HG02571 (cell line): ENCODE data around the gene RANGAP1.
"Not testable (repeated sequence)": the region's sequence is repeated elsewhere in the genome, so short reads cannot be mapped to it uniquely, and the experiment has no call there.

Source experiments
- ATAC-seq: cut with Tn5 transposase; IDR thresholded peaks from one replicate; pipeline ENCODE4 v1.9.1; 2021; ENCODE audit warnings: mild to moderate bottlenecking, moderate library complexity; ENCODE audit not compliant: unreplicated experiment

Gene RANGAP1

DNA sequence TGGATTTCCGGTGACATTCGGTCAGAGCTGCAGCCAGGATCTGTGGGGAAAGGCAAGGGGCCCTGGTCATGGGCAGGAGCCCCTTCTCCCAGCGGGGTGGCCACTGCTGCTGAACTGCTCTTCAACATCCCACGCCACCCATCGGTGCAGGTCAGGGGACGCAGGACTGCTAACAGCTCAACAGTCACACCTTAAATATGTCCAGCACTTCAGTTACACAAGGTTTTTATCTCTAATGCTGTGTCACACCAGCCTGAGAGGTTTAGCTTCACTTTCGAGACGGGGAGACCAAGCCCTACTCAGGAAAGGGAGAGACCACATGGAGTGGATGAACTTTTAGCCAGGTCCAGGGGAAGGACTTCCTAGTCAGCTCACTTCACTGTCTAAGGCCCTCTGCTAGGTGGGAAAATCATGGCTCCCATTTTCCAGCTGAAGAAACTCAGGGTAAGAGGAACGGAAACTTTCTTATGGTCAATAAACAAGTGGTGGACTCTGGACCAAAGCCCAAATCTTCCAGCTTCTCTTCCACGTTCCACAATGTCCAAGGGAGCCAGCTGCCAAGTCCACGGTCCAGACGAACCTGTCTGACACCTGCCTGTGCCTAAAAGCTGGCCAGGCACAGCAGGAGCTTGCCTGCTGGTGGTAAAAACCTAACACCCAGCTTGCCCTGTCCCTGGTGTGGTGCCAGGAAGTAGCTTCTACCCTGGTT is 24.3 kb downstream of the RANGAP1 start:
- ATAC-seq: no peak

DNA sequence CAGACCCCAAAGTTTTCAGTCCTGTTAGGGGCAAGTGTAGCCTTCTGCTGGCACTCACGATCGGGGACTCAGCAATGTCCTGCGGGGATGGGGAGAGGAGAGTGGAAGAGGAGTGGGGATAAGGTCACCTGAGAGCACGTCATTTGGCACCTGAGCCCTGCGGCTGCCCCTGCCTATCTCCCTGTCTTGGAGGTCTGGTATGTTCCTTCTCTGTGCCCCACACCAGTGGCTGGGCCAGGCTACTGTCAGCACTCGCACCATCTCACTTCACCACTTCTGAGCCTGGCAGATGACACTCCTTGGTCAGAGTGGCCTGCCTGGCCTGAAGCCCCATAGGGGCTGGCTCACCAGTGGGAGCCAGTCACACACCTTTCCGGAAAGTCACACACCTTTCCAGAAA is 25.1 kb downstream of the RANGAP1 start:
- ATAC-seq: no peak

DNA sequence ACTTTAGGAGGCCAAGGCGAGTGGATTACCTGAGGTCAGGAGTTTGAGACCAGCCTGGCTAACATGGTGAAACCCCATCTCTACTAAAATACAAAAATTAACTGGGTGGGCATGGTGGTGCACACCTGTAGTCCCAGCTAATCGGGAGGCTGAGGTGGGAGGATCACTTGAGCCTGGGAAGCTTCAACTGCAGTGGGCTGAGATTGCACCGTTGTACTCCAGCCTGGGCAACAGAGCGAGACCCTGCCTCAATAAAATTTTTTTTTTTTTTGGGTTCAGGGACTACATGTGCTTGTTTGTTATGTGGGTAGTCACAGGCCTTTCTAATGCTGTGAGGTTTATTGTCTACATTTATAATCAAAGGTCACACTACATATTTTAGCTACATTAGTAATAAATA is 26.2 kb downstream of the RANGAP1 start:
- not testable (repeated sequence) for ATAC-seq

DNA sequence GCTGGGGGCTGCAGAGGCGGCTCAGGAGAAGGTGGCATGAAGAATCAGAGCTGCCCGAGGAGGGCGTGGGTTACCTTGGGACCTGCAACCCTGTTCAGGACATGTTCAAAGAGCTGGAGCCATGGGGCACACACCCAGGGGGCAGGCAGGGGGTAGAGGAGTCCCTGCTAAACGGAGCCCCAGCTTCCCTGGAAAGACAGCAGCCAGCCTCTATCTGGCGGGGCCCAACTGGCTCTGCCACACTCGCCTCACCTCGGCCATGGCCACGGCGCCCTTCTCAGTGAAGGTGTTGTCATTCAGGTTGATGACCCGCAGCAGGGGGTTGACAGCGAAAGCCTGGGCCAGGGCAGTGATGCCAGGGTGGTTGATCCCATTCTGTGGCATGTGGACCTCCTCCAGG is 28.3 kb downstream of the RANGAP1 start:
- no peak for ATAC-seq

DNA sequence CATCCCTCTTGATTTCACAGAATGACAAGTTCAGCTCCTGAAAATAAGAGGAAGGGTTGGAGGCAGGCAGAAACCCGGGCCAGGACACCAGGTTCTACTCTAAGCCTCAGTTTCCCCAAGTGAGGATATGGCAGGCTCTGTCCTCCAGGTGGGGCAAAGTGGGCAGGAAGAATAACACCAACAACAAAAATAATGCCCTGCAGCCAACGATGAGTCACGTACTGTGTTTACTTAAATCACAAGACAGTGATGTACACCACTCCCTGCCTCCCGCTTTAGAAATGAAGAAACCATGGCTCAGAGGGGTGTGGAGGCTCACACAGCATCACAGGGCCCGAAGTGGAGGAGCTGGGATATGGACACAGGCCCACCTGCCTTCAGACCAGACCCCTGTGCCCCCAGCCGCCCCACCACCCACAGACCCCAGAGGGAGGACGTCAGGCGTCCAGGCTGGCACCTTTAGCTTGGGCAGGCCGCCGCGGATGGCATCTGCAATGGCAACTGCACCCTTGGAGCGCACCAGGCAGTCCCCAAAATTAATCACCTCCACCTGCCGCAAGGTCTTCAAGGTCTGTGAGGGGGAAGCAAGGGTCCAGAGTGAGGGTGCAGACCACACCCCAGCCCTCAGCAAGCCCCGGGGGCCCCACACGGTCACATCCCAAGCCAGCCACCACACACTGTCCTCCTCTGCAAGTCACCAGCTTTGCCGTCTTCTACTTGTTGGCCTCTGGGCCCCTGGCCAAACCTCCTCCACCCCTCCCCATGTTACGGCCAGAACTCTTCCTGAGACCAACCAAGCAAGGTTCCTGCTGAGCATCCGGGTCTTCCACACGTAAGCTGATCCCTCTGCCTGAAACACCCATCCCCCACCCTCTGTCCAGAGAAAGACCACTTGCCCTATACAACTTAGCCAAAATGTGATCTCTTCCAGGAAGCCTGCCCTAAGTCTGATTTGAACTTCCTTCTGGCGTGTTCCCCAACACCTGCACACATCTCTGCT is 29.4 kb downstream of the RANGAP1 start:
- ATAC-seq: no peak

DNA sequence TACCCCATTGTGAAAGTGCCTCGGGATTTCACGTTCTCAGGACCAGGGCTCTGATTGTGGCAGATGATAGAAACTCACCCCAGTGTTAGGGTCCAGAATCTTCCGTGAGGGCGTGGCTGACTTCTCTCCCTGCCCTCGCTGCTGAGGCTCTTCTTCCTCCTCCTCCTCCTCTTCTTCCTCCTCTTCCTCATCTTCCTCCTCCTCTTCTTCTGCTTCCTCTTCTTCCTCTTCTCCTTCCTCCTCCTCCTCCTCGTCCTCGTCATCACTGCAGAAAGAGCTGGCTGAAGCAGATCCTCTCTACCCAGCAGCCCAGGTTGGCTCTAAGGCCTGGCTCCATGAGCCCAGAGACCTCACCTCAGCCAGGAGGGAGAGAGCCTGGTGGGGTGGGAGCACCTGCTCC is 31.8 kb downstream of the RANGAP1 start:
- ATAC-seq: no peak

DNA sequence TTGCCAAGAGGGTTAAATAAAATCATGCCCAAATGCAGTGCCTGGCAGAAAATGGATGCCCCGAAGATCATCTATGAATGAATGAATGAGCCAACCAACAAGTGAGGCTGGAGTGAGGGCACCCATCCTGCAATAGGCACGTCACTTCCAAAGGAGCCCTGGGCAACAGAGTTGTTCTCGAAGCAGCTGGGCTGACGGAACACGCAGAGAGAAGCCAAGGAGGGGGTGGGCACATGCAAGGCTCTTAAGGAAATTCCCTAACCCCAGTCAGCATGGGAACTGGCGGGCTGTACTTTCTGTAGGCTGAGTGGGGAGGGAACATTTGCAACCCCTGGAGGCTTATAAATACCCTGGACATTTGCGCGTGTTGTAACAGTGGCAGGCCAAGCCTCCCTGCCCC is 33.6 kb downstream of the RANGAP1 start:
- ATAC-seq: no peak

DNA sequence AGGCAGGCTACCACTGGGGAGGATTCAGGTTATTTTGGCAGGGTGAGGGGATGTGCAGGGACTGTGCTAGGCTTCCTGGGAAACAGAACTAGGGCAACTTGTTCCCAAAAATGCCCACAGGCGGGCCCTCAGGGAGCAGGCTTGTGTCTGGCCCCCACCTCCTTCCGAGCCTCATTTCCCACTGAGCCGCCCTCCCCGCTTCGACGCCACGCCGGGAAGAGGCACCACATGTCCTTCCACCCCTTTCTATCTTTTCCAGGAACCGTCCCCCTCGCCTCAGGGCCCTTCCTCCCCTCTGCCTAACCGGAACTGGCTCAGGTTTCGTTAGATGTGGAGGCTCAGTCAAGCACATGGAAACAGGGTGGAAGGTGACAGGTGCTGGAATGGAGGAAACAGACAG is 35.9 kb downstream of the RANGAP1 start:
- ATAC-seq: no peak

DNA sequence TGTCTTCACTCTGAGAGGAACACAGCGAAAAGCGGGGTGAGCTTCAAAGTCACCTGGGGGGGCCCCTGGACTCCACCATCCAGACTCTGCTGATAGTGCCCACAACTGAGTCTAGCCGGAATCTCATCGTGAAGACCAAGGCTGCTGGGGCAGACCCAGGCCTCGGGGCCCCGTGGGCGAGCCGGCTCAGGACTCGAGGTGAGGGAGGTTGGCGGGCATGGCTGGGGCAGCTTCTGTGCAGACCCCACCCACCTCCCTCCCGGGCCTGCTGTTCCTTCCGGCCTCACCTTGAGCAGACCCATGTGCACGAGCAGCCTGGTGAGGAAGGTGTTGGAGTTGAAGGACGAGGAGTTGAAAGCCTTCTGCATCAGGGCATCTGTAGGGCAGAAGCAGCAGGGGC is 36.5 kb downstream of the RANGAP1 start:
- no peak for ATAC-seq

DNA sequence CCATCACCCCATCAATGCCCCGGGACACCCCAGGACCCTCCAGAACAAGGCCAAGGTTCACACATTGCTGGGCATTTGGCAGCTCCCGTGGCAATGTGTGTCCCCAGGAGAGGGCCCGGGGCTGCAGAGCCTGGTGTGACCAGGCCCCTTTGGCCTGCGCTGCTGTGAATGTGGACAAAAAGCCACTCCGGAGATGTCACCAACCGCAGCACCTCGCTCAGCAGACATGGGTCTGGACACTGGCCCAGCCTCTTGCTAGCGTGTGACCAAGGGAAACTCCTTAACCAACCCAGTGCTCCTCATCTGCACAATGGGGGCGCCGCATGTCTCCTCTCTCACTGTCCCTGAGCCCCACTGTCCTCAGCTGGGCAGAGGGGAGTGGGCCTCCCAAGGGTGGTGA is 37.2 kb downstream of the RANGAP1 start:
- no peak for ATAC-seq

DNA sequence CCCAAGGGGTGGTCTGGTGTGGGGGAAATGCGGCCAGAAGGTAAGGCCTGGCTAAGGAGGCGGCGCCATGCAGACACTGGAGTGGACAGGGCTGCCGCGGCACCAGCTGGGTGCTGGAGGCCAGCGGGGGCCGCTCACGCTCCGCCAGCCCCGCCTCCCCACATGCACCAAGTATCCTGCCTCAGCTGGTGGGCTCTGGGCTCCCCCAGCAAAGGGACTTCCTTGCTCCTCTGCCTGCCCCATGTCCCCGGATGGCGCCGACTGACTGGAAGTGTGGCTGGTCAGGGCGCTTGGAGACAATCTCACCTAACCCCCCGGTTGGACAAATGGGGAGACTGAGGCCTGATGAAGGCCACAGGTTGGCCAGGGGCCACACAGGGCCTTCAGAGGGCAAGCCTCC is 37.7 kb downstream of the RANGAP1 start:
- ATAC-seq: no peak

DNA sequence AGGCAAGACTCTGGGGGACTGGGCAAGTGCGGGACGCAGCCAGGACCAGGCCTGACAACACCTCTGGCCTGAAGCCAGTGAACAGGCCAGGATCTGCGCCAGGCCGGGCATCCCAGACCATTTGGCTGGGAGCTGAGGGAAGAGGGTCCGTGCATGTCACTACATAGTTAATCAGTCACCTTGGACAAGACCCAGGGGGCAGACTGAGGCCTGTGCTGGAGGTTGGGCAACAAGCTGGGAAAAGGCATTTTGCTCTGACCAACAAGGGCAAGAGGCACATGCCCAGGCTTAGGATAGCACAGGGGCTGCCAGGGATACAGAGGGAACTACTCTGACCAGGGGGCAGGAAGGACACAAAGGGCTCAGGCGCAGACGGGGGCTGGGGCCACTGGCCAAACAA is 38.3 kb downstream of the RANGAP1 start:
- no peak for ATAC-seq

DNA sequence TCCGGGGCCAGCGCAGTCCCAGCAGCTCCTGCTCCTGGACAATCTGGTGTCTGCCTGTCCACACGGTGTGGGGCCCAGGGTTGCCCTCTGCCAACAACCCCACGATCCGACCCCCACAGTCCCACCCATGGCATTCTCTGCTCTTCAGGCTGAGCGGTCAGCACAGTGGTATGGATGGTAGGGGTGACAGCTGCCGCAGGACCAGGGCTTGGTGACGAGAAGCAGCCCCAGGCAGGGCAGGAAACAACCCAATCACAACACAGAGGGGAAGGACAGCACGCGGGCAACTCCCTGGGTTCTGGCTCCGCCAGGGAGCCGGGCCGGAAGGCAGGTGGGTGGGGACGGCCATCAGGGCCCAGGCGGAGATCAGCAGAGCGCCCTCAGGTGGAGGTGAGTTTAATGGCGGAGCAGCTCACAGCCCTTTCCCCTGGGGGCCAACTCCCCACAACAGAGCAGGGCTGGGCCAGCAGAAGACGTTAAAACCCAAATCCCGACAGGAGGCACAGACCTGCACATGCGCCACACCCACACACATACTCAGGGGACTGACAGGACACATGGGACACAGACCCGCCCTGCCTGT is 40.0 kb downstream of the RANGAP1 start:
- ATAC-seq: no peak

DNA sequence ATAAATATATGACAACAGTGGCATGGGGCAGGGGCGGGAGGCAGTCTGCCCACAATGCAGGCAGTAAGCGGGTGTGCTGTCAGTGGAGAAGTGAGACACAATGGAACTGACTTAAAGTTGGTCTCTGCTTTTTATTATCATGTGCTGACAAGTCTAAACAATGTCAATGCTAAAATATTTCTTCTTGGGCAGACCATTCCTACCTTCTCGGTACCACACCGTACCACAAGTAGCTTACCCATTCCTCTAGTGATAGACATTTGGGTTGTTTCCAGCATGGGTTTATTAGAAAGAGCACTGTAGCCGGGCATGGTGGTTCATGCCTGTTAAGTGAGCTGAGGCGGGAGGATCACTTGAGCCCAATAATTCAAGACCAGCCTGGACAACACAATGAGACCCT is 42.6 kb downstream of the RANGAP1 start:
- ATAC-seq: no peak

DNA sequence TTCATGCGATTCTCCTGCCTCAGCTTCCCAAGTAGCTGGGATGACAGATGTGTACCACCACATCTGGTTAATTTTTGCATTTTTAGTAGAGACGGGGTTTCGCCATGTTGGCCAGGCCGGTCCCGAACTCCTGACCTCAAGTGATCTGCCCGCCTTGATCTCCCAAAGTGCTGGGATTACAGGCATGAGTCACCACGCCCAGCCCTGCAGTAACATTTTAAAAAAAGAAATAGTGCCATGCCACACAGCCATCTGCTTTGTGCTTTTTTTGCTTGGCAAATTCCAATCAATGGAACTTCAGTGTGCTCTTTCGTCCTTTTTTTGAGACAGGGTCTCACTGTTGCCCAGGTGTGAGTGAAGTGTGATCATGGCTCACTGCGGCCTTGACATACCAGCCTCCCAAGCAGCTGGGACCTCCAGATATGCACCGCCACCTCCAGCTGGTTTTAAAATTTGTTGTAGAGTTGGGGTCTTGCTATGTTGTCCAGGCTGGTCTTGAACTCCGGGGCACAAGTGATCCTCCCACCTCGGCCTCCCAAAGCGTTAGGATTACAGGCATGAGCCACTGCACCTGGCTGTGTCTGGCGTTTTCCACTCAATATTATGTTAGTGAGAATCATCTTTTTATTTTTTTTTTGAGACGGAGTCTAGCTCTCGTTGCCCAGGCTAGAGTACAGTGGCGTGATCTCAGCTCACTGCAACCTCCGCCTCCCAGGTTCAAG is 43.4 kb downstream of the RANGAP1 start:
- no peak for ATAC-seq

DNA sequence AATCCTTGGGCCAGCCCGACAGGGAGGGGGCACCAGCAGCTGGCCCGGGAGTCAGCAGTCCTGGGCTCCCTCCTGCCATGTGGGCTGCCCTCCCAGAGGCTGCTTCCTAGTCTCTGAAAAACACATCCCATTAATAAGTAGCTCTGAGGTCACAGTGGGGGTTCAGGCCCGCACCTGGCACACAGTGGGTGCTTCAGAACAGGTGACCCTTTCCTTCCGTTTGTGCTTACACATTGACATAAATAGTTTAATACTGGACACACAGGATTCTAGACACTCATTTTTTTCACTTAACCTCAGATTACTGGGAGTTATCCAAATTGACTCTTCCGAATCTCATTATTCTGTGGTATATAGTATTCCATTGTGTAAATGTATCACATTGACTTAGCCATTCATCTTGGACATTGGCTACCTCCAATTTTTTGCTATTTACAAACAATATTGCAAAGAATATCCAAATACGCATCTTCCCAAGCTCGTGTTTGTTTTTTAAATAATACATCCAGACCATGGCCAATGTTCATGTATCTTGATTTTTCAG is 44.8 kb downstream of the RANGAP1 start:
- no peak for ATAC-seq

DNA sequence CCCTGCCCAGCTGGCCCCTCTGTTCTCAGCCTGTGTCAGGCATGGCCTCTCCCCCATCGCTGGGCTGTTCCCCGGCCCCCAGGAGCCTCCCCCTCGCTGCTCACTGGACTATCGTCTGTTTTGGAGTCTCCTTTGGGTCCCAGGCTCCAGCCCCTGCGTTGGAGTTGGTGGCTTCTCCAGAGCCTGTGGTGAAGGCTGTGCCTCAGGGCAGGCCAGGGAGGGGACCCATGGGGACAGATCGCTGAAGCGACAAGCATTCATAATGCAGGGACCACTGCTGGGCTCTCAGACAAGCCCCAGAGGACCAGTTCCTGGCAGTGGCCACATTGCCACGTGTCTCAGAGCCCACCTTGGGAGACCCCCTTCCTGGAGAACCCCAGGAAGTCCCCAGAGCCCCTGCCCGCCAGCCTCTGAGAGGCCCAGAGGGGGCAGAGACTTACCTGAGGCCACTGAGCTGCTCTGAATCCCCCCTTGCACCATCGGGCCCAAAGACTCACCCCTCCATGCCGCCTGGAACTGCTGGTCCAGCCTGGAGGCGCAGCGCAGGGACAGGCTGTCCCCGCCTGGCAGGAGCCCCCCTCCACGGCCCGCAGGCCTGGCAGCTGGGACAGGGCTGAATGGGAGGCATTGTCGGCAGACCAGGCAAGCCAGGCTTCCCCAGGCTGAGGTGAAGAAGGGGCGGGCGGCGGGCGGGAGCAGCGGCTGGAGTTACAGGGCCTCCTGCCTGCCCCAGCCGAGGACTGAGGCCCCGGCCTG is 45.4 kb downstream of the RANGAP1 start, which contains the start of gene CHADL:
Gene CHADL, minus strand, starts transcription at position 555 of the 756 bp plus-strand sequence. Its CDS starts 50 bp downstream, at position 505.
- no peak for ATAC-seq

DNA sequence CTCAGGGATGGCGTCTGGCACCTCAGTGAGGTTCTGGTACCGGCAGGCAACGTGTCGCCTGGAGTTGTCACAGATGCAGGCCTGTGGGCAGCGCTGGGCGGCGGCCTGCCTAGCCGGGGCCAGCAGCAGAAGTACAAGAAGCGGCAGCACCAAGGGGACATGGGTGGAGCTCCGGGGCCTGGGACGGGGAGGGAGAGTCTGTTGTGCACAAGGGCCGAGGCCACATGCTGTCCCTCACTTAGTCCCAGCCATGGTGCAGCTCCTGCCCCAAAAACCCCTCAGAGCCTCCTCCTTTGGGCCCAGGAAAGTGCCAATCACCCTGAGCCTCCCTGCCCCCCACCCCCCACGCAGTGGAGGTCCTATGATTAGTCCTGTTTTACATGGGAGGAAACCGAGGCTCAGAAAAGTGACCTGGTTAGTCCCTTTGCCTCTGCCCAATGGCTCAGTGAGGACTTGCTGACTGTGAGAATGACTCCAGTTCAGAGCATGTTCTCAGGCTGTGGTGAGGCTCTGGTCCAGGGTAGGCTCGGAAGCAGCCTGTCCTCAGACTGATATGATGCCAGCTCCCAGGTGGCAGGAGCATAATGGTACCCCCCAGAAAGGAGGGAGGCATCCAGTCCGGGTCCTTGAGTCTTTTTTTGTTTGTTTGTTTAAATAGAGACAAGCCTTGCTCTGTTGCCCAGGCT is 46.4 kb downstream of the RANGAP1 start:
- ATAC-seq: no peak
